Erythroblast (primary cell): ENCODE data around the gene SIGLEC14.

ENCODE experiments used
- GATA1 ChIP-seq: IDR thresholded peaks from 2 replicates; pipeline ENCODE4 v1.6.1; 2011; ENCODE audit warnings: low read depth, mild to moderate bottlenecking, control low read depth, low read length, moderate library complexity
- POLR2A ChIP-seq: IDR thresholded peaks from 2 replicates; pipeline ENCODE4 v1.6.1; 2011; ENCODE audit warnings: mild to moderate bottlenecking, low read length

DNA sequence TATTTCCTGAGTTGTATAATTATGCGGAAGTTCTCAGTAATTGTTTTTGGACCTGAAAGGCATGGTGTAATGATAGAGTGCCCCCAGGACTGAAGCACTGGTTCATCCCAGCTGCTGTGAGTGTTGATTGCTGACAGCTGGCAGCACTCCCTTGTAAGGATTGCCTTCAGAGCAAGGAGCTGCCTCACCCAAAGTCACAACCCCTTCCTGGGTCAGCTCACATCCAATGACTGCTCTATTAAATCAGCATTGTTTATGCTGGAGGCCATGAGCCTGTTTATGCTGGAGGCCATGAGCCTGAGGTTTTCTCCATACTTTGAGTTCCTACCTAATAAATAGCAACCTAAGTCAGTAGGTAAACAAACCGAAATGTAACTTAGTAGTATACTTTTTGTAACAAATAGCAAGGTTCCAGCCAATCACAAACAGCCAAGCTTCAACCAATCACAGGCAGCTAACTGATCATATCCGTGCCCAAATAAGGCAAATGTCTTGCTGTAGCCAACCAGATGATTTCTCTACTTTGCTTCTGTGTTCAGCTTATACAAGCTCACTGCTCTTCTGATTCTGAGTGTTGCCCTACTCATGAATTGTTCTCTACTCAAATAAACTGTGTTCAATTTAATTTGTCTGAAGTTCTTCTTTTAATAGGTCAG, 34.8 kb upstream of the SIGLEC14 start:
- TF ChIP-seq POLR2A (no peak), GATA1 (no peak)
